ENCODE measurements around the gene PTPRU.
A peak's percentile ranks its signal among the peaks of the same experiment; 100 is the strongest.
"Not testable (repeated sequence)": the region's sequence is repeated elsewhere in the genome, so short reads cannot be mapped to it uniquely, and the experiment has no call there.

PTPRU gene

GRCh38 chr1:29235955-29236711, at the start of gene PTPRU:
PTPRU (plus strand) TSS chr1:29236522; CDS start chr1:29236645, 123 bp downstream.
- DNase-seq: peak; percentile 79 to 80

DNA sequence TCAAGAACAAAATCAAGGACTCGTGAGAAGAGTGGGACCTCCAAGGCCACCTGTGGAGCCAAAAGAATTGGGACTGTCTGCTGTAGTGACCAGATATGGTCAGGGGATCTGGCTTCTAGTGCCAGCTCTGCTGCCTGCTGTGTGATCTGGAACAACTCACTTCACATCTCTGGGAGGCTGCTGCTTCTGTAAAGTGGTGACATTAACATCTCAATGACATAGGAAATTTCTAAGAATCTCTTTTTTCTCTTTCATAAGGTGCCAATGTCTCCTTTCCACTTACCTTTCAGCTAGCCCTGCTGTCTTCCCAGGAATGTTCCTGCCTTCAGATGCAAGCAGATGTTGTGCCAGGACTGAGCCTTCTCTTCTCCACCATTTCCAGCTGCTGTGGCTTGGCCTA, 49.6 kb upstream of the PTPRU start:
- DNase-seq: no peak

- no peak for DNase-seq
Observed at GRCh38 chr1:29190718-29191117, 45.6 kb upstream of the PTPRU start.

DNA sequence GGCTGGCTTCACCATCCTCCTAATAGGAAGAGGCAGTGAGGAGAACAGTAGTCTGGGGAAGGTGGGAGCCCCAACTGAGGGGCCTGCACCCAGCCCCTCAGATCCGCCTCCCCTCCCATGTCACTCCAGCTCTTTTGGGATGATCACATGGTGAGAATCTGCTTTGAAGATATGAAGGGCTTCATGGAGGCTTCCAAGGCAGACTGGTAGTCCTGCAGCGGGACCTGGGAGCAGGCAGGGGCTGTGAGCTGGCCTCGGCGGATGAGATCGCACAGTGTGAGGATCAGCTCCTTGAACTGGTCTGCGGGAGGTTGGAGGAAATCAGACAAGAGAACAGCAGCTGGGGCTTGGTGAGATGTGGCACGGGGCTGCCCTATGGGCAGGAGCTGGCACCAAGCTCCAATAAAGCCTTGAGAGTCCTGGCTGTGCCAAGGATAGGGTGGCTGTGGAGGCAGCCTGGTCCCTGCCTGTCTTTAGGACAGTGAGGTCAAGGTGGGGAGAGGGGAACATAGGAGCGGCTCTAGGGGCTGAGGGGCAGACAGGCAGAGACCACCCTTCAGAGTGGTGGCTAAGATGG, 42.4 kb upstream of the PTPRU start:
- no peak for DNase-seq

GRCh38 chr1:29195881-29196291, 40.4 kb upstream of the PTPRU start:
- DNase-seq: no peak

- no peak for DNase-seq
Observed at GRCh38 chr1:29196863-29197589, 39.3 kb upstream of the PTPRU start.

GRCh38 chr1:29197590-29197924, 38.8 kb upstream of the PTPRU start:
- DNase-seq: peak; percentile 40 to 46

GRCh38 chr1:29197993-29198392, 38.3 kb upstream of the PTPRU start:
- no peak for DNase-seq

DNA sequence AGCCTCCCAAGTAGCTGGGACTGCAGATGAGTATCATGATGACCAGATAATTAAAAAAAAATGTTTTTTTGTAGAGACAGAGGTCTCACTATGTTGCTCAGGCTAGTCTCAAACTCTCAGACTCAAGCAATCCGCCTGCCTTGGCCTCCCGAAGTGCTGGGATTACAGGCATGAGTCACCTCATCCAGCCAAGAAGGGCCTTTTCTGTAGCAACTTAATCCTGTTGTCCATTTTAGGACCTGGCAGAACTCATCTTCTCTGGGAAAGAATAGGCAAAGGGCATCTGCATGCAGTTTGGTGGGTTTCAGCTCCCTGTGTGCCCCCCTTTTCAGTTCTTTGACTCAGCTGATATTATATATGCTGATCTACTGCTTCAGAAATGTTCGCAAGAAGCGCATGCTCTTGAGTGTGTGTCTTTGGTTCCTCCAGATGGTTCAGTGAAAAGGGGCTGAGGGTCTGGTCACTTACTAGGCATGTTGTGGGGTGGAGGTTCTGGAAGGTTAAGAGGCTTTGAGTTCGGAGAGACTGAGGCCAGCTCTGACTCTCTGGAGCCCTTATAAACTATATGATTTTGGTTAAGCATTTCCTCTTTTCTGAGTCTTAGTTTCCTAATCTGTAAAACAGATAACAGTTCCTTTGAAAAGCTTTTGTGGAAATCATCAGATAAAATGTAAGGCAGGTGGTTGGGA, 35.3 kb upstream of the PTPRU start:
- DNase-seq: no peak

DNA sequence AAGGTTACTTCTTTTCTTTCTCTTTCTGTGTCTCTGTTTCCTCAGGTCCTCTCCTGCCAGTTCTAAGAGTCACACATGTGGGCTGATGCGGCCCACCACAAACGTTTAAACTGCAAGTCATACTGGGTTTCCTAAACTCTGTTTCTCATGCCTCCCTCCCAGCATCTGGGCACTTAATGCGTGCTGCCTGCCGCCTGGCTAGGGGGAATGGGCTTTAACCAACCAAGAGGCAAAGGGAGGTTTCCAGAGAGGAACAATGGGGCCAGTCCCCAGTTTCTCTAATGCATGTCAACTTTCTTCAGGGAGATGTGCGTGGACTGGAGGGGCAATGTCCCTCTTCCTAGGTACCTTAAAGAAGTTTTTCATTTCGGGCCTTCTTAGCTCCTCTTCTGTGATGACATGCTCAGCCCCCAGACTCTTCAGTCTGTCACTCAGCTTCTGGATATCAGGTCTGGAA, 34.7 kb upstream of the PTPRU start:
- DNase-seq: no peak

- no peak for DNase-seq
Observed at GRCh38 chr1:29202053-29202452, 34.3 kb upstream of the PTPRU start.

DNA sequence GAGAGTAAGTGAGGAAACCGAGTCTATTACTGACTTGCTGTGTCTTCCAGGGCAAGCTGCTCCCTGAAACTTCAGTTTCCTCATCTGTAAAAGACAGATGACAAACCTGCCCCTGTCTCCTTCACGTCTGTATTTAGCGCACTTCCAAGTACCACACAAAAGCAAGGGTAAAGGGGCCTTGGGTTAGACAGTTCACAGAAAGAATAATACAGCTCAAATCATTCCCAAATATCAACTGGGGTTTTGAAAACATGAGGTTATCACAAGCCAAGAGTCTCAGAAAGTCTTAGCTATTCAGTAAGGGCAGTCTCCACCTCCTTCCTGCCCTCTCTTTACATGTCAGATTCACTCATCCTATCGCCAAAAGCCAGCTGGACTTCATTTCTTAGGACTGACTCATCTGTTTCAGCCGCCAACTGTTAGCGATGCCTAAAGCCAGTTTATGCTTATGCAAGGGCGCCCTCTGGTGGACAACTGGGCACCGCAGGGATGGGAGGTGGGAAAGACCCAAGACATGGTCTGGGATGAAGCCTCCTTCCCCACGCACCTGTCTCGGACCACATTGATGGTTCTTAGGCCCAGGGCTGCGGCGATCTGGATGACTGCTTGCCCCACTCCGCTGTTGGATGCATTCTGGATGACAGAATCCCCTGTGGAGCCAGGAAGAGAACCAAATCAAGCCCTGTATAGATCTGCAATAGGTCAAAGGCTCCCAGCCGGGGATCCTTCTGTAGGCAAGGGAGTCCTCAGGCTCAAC, 33.6 kb upstream of the PTPRU start:
- peak; percentile 78 to 85 for DNase-seq

DNA sequence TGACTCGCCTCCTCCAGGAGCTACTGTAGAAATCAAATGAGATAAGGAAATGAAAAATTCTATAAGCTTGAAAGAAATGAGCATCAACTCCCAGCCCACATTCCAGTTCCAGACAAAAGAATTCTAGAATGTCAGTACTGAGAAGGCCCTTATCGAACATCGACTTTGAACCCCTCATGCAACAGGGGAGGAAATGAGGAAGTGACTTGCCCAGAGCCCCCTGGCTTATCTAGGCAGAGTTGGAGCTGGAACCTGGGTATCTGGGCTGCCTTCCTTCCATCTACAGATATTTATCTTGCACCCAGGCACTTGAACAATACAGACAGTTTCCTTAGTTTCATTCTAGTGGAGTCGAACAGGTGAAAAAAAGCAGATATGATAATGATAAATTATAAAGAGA, 27.9 kb upstream of the PTPRU start:
- no peak for DNase-seq

DNA sequence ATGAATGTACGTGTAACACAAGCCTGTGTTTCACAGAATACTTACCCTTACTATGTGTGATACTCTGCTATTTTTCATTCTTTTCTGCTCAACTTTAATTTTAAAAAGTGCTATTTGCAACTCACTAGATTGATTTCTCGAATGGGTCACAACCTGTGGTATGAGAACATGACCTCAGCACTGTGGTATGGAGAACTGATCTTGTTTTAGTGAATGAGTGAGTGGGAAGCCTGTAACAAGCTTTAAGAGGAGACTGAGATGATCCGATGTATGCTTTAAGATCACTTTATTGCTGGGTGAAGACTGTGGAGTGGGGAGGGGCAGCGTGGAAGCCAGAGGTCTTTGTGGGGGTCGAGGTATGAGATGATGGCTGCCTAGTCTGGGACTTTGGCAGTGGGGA, 27.1 kb upstream of the PTPRU start:
- no peak for DNase-seq

GRCh38 chr1:29210278-29211085, 25.8 kb upstream of the PTPRU start:
- DNase-seq: no peak

GRCh38 chr1:29211086-29212030, 25.0 kb upstream of the PTPRU start:
- no peak for DNase-seq

DNA sequence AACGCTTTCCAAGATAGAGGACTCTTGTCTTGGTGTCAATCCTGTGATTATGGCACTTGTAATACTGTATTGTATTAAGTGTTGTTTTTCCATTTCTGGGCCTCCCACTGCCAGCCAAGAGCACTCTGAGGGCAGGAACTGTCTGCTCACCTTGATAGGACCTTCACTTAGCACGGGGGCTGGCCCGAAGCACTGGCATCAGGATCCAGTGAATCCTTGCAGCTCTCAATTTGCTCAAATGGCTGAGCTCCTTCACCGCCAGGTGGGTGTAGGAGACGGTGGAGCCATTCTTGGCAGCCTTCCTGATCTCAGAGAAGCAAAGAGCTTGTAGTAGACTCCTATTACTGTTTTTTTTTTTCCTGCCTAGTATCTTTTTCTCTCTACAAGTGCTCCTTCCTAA, 23.3 kb upstream of the PTPRU start:
- no peak for DNase-seq

GRCh38 chr1:29217633-29218032, 18.7 kb upstream of the PTPRU start:
- DNase-seq: no peak

DNA sequence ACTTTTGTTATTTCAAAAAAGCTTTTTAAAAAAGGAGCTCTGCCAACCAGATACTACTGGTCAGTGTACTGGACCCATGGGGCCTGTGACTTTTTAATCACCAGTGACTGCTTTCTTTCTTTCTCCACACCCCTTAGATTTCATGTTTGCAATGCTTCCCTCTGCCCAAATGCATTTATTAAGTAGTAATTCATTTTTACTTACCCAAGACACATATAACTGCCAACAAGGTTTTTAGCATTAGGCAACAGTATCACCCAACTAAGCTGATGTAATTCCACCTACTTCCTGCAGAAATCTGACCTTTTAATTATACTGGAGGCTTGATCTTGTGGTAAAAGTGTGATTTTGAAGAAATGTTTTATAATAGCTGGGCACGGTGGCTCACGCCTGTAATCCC, 18.1 kb upstream of the PTPRU start:
- DNase-seq: no peak

- DNase-seq: no peak
Observed at GRCh38 chr1:29221296-29221695, 15.0 kb upstream of the PTPRU start.

DNA sequence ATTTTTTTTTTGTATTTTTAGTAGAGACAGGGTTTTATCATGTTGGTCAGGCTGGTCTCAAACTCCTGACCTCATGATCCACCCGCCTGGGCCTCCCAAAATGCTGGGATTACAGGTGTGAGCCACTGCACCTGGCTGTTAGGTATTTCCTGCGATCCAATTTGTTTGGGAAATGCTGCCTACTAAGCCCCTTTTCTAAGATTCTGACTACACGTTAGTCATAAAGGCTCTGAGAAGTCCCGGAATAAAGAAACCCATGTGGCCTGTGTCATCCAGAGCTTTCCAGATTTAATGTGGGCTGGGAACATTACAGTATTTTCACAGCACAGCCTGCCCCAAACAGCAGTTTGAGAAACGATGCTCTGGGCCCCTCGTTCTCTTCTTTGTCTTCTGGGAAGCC, 14.1 kb upstream of the PTPRU start:
- not testable (repeated sequence) for DNase-seq

All from CD4-positive, alpha-beta T cell treated with Interleukin-1 beta for 1 hour (primary cell).